Left colon (tissue), 2 donors: ENCODE results near the gene ST6GALNAC1. TPM values are rescaled to one million over a fixed set of nuclear protein-coding genes. Genes with fewer than 3 reads are reported as not detected.
"Not testable (repeated sequence)": the region's sequence is repeated elsewhere in the genome, so short reads cannot be mapped to it uniquely, and the experiment has no call there.

Source experiments
- ATAC-seq: fragments of 200-7000 bp; cut with Tn5 transposase; one replicate; pipeline ENCODE4 v1.9.1; 2020; ENCODE audit warnings: mild to moderate bottlenecking, moderate library complexity
- DNase-seq, 2 donors: peaks; one replicate each; pipeline ENCODE4 v3.0.0-alpha.2; 2020
- intact Hi-C, 2 donors: fragments of 100-400 bp; cut with DNase I in 1 of 2; cut with micrococcal nuclease in 1 of 2; formaldehyde crosslinking; loops; one replicate each; pipeline versions ENCODE4 v1.11.2 to v1.14.0; 2022; cut with DNase I, micrococcal nuclease
- total RNA-seq, 2 donors: library from RNA; stranded (reverse); fragmentation: NEBNext Ultra II Directional; extraction: Animal tissue kit (Norgen Biotek cat#: 25700); gene quantifications; one replicate each; pipeline ENCODE4 v1.2.1, GENCODE V29; 2021
- donor health status: DM: no; HTN: no; CAD: no.
- donor health status: DM: yes; HTN: yes; CAD: no.

Gene ST6GALNAC1
- total RNA-seq, 2 donors from 2014 or later = 322 to 434 TPM

- DNase-seq = no peak
- intact Hi-C loops = no loop called here
- ATAC-seq = no peak
Measured at GRCh38 chr17:76627510-76627909, 16.0 kb downstream of the ST6GALNAC1 start.

GRCh38 chr17:76626442-76626841, 17.1 kb downstream of the ST6GALNAC1 start:
- intact Hi-C loops = no loop called here
- ATAC-seq (no peak), DNase-seq (no peak)

- intact Hi-C loops = no loop called here
- no peak for ATAC-seq
- DNase-seq = no peak
Measured at GRCh38 chr17:76625496-76625895, 18.1 kb downstream of the ST6GALNAC1 start.

GRCh38 chr17:76623271-76624146, 20.0 kb downstream of the ST6GALNAC1 start:
- peak; percentile 69 for ATAC-seq
- intact Hi-C loops = loop anchor here (5.0 kb wide), 1 partner anchor 101 kb away; no protein-coding TSS in a partner anchor
- peak; percentile 58 to 83 for DNase-seq

GRCh38 chr17:76617838-76618237, 25.7 kb downstream of the ST6GALNAC1 start:
- intact Hi-C loops = no loop called here
- DNase-seq (no peak), ATAC-seq (no peak)

DNA sequence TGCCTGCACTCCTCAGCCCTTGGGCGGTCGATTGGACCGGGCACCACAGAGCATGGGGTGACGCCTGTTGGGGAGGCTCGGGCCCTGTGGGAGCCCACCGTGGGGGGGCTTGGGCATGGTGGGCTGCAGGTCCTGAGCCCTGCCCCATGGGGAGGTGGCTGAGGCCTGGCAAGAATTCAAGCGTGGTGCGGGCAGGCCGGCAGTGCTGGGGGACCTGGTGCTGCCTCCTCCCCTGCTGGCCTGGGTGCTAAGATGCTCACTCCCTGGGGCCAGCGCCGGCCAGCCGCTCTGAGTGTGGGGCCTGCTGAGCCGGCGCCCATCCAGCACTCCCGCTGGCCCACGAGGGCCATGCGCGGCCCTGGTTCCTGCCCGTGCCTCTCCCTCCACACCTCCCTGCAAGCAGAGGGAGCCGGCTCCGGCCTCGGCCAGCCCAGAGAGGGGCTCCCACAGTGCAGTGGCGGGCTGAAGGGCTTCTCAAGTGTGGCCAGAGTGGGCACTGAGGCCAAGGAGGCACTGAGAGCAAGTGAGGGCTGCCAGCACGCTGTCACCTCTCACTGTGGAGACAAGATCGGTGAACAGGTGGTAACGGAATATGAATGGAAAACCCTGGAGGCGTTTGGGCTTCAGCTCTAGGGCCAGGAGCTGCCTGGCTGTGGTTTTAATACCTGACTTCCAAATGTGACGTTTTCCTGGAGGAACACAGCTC, 28.5 kb downstream of the ST6GALNAC1 start:
- intact Hi-C loops = no loop called here
- DNase-seq = no peak
- no peak for ATAC-seq

- intact Hi-C loops, ATAC-seq, DNase-seq: not testable (repeated sequence)
Measured at GRCh38 chr17:76614064-76614759, 29.3 kb downstream of the ST6GALNAC1 start.

- ATAC-seq (peak; percentile 58), DNase-seq (no peak)
- intact Hi-C loops = no loop called here
Measured at GRCh38 chr17:76612977-76613851, 30.3 kb downstream of the ST6GALNAC1 start.

GRCh38 chr17:76612465-76612864, 31.1 kb downstream of the ST6GALNAC1 start:
- ATAC-seq = no peak
- intact Hi-C loops = no loop called here
- no peak for DNase-seq

GRCh38 chr17:76611758-76612157, 31.8 kb downstream of the ST6GALNAC1 start:
- DNase-seq (no peak), ATAC-seq (peak; percentile 22)
- intact Hi-C loops = no loop called here

DNA sequence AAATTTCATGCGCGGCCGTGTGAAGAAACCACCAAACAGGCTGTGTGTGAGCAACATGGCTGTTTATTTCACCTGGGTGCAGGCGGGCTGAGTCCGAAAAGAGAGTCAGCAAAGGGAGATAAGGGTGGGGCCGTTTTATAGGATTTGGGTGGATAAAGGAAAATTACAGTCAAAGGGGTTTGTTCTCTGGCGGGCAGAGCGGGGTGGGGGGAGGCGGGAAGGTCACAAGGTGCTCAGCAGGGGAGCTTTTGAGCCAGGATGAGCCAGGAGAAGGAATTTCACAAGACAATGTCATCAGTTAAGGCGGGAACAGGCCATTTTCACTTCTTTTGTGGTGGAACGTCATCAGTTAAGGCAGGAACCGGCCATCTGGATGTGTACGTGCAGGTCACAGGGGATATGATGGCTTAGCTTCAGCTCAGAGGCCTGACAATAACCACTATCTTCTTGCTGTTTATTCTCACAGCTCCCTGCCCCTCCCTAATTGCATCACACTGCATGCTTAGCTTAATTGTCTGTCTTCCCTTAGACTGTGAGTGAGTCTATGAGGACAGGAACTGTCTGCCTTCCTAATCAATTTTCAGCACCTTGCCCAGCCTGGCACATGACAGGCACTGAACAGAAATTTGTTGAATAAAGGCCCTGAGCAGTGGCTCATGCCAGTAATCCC, 32.3 kb downstream of the ST6GALNAC1 start:
- DNase-seq, intact Hi-C loops: not testable (repeated sequence)
- peak; percentile 48 for ATAC-seq

DNA sequence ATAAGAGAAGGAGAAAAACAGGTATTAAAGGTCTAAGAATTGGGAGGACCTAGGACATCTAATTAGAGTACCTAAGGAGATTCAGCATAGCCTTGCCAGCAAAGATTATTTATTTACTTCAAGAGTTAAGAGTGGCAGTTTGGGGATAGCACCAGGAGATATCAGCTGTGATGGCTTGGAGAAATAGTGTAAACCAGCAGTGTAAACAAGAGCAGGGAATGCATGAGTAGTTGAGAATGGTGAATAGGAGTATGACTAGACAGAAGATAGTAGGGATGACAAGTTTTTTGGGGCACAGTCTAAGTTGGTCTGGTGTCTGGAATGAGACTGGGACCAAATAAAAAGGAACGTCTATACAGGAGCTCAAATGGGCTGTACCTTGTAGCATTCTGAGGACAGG, 36.9 kb downstream of the ST6GALNAC1 start:
- ATAC-seq, DNase-seq, intact Hi-C loops: not testable (repeated sequence)

DNA sequence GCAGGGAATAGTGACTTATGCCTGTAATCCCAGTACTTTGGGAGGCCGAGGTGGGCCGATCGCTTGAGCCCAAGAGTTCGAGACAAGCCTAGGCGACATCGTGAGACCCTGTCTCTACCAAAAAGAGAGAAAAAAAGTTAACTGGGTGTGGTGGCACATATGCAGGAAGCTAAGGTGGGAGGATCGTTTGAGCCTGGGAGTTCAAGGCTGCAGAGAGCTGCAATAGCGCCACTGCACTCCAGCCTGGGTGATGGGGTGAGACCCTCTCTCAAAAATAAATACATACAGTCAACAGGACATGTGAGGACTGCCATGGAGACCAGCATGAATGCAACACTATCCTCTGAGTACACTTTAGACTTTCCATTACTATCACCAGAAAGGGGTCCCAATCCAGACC, 42.5 kb downstream of the ST6GALNAC1 start:
- intact Hi-C loops = no loop called here
- no peak for DNase-seq
- no peak for ATAC-seq

DNA sequence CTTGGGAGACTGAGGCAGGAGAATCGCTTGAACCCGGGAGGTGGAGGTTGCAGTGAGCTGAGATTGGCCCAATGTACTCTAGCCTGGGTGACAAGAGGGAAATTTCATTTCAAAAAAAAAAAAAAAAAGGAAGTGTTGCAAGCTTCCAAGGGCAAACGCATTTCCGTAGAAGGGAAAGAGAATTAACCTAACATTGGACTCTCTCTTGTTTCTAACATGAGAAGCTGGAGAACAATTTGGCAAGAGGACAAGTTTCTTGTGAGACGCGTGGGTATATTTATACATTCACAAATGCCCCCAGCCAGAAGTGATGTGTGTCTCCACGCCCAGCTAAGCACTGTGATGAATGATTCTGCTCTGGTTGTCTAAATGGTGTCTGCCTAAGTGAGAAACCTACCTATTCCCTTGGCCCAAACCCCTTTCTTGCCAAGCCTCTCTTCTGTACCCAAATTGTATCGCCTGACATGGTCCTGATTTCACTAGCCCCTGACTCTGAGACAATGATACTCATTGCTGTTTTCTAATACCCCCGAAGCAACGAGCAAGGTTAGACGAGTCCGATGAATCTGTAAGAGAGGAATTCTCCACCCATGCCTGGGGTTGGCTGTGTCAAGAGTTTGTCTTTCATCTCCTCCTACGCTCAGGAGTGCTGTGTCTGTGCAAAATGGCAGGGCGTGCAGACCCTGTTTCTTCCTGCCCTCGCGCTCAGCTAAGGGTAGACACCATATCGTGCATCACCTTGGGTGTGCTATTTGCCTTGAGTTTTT, 43.7 kb downstream of the ST6GALNAC1 start:
- ATAC-seq = no peak
- intact Hi-C loops = no loop called here
- no peak for DNase-seq

- ATAC-seq = peak; percentile 23
- DNase-seq = no peak
- intact Hi-C loops = no loop called here
Measured at GRCh38 chr17:76598004-76598439, 45.5 kb downstream of the ST6GALNAC1 start.

DNA sequence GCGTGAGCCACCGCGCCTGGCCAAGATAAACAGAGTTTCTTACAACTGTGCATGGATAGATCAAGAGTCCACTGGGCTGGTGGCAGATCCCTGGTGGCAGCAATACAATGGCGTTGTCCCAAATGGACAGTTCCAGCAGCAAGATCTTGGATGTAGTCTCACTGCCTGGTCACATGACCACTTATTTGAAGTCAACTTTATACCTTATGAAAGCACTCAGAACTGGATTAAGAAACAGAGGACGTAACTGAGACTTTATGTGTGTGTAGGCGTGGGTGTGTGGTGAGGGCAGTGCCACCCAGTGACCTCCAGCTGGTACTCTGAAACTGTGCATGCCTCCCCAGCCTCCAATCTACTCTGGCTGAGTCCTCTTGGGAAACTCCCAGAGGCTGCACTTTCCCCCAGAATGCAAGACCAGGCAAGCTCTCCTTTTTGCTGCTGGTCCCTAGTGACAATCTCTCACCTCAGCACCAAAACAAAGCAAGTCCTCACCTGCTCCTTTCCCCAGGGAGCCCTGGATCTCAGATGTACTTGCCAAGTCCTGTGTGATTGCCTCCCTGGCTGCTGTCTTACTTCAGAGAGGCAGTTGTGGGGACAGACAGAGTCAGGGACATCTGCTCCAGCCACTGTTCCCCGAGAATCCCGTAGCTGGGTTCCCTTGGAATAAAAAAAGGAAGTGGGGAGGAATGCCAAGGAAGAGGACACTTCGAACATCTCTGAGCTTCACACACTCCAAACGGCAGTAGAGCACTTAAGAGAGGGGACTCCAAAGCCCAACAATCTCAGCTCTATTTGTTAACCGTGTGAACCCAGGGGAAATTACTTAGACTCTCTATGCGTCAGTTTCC, 46.2 kb downstream of the ST6GALNAC1 start:
- peak; percentile 83 for ATAC-seq
- intact Hi-C loops = no loop called here
- DNase-seq = no peak
